HepG2 (cell line): Measurements from ENCODE around the gene RAC3. TPM values are rescaled to one million over a fixed set of nuclear protein-coding genes. Genes with fewer than 3 reads are reported as not detected.

ENCODE experiments used
- DNMT3B ChIP-seq: conservative IDR thresholded peaks from 2 replicates; pipeline ENCODE4 v1.6.1; 2016; ENCODE audit warnings: missing biosample characterization, control low read depth
- ELF4 ChIP-seq: sonication (generic); formaldehyde crosslinking; IDR thresholded peaks from 2 replicates; pipeline ENCODE4 v1.5.0; 2020; ENCODE audit warnings: missing genetic modification reagents, mild to moderate bottlenecking, moderate library complexity, borderline replicate concordance
- FOXP1 ChIP-seq, 2 experiments: fragments of 450-650 bp in 1 of 2; IDR thresholded peaks; 2 replicates each; pipeline ENCODE4 v1.6.1; 2017 to 2018; ENCODE audit warnings: antibody characterized with exemption in 1 of 2
- HOXA9 ChIP-seq: sonication (generic); formaldehyde crosslinking; IDR thresholded peaks from 2 replicates; pipeline ENCODE4 v1.8.1; 2022; ENCODE audit warnings: missing genetic modification reagents, mild to moderate bottlenecking, moderate library complexity, borderline replicate concordance
- MATR3 ChIP-seq: sonication (generic); formaldehyde crosslinking; IDR thresholded peaks from 2 replicates; pipeline ENCODE4 v1.4.0; 2020; ENCODE audit warnings: missing genetic modification reagents
- RORA ChIP-seq: sonication (generic); formaldehyde crosslinking; IDR thresholded peaks from 2 replicates; pipeline ENCODE4 v1.5.0; 2020; ENCODE audit warnings: mild to moderate bottlenecking, missing genetic modification reagents, moderate library complexity
- SYNCRIP ChIP-seq: fragments of 200-400 bp; formaldehyde crosslinking; IDR thresholded peaks from 2 replicates; pipeline ENCODE4 v1.6.1; 2018; ENCODE audit warnings: mild to moderate bottlenecking, low read depth, low read length; ENCODE audit not compliant: insufficient read depth
- TBP ChIP-seq: sonication (generic); formaldehyde crosslinking; IDR thresholded peaks from 2 replicates; pipeline ENCODE4 v1.5.0; 2020; ENCODE audit warnings: missing genetic modification reagents
- U2AF1 ChIP-seq: fragments of 200-400 bp; formaldehyde crosslinking; optimal IDR thresholded peaks from 2 replicates; pipeline ENCODE3; 2017; ENCODE audit warnings: mild to moderate bottlenecking, low read depth, low read length
- ZBTB7A ChIP-seq: sonication (generic); formaldehyde crosslinking; IDR thresholded peaks from 2 replicates; pipeline ENCODE4 v1.8.0; 2022; ENCODE audit warnings: mild to moderate bottlenecking, missing genetic modification reagents
- ZNF737 ChIP-seq: sonication (generic); formaldehyde crosslinking; IDR thresholded peaks from 2 replicates; pipeline ENCODE4 v1.5.0; 2020; ENCODE audit warnings: missing genetic modification reagents, mild to moderate bottlenecking, borderline replicate concordance
- ZNF883 ChIP-seq: sonication (generic); formaldehyde crosslinking; IDR thresholded peaks from 2 replicates; pipeline ENCODE4 v1.5.1; 2020; ENCODE audit warnings: mild to moderate bottlenecking, missing genetic modification reagents; ENCODE audit errors: not compliant biosample characterization
- polyA plus RNA-seq, 8 experiments: library from polyadenylated mRNA; depleted of rRNA in 3 of 8; stranded (reverse) in 7 of 8; unstranded in 1 of 8; fragments of >200 nt; fragmentation: Illumina TruSeq in 4 of 8; extraction: Trizol in 4 of 8; gene quantifications; 2 replicates each; pipeline versions ENCODE4 v1.2.1 to v1.2.3, GENCODE V29; 2011 to 2016; ENCODE audit warnings: low read depth in 4 of 8, missing spikeins in 1 of 8, mixed read lengths in 1 of 8; ENCODE audit not compliant: insufficient read depth in 1 of 8
- total RNA-seq, 5 experiments: library from RNA; depleted of rRNA; stranded (reverse); fragments of >200 nt; fragmentation: Illumina TruSeq; extraction: Trizol; gene quantifications; 2 replicates each; pipeline ENCODE4 v1.2.3, GENCODE V29; 2016; ENCODE audit warnings: low read depth in 1 of 5
- TF ChIP-seq, protein P1 (sequence below): sonication (generic); formaldehyde crosslinking; IDR thresholded peaks from 2 replicates; pipeline ENCODE4 v1.5.0; 2020; ENCODE audit warnings: mild to moderate bottlenecking, missing genetic modification reagents, borderline replicate concordance
- TF ChIP-seq, protein P2 (sequence below): IDR thresholded peaks from 2 replicates; pipeline ENCODE4 v1.6.1; 2016; ENCODE audit warnings: low read depth
- TF ChIP-seq, protein P3 (sequence below): sonication (generic); formaldehyde crosslinking; IDR thresholded peaks from 2 replicates; pipeline ENCODE4 v1.8.0; 2022; ENCODE audit warnings: missing genetic modification reagents, mild to moderate bottlenecking, moderate library complexity, borderline replicate concordance
- TF ChIP-seq, protein P4 (sequence below): sonication (generic); formaldehyde crosslinking; IDR thresholded peaks from 2 replicates; pipeline ENCODE4 v1.5.0; 2020; ENCODE audit warnings: missing genetic modification reagents
- TF ChIP-seq, protein P5 (sequence below): sonication (generic); formaldehyde crosslinking; IDR thresholded peaks from 2 replicates; pipeline ENCODE4 v1.5.1; 2020; ENCODE audit warnings: missing genetic modification reagents, mild to moderate bottlenecking, borderline replicate concordance
- TF ChIP-seq, protein P6 (sequence below): sonication (generic); formaldehyde crosslinking; IDR thresholded peaks from 2 replicates; pipeline ENCODE4 v1.5.0; 2020; ENCODE audit warnings: mild to moderate bottlenecking, missing genetic modification reagents

RAC3 gene
- total and polyA plus RNA-seq, 2 of the 13 experiments (the other 11 are each of a cell fraction or from before 2014, with no cell fraction given): 10.5 to 21.3 TPM

DNA sequence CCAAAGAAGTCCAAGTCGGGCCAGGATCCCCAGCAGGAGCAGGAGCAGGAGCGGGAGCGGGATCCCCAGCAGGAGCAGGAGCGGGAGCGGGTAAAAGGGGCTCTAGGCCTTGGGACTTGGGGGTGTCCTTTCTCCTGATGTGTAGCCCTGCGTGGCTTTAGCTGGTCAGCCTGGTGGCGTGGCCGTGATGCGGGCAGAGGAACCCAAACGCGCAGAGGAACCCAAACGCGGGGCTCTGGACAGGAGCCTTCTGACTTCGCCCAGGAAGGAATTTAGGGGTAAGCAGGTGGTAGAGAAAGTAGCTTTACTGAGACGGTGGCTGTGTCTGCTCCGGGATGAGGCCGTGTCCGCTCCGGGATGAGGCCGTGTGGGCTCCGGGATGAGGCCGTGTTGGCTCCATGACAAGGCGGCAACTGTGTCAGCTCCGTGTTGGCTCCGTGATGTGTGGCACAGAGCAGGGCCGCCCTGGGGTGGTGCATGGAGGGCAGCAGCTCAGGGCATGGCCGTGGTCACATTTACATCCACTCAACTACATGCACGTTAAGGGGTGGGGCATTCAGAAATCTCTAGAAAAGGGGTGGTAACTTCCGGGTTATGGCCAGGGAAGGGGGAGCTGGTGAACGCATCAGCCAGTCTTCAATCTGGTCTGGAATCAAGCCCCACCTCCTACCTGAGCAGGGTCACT, 34.6 kb upstream of the RAC3 start (continued):
- TF ChIP-seq SYNCRIP (no peak), HOXA9 (no peak), FOXP1 (IDR thresholded peaks at IDR 0.05) (no peak), FOXP1 (CRISPR knock-in tag; IDR thresholded peaks at IDR 0.05) (no peak), TBP (CRISPR knock-in tag) (no peak), ZNF883 (CRISPR knock-in tag) (peak; percentile 70), ZNF737 (CRISPR knock-in tag) (no peak), ELF4 (CRISPR knock-in tag) (no peak), DNMT3B (CRISPR knock-in tag) (no peak), RORA (CRISPR knock-in tag) (no peak), MATR3 (CRISPR knock-in tag) (no peak), ZBTB7A (CRISPR knock-in tag) (no peak), U2AF1 (peak; percentile 47)
- TF ChIP-seq, protein P1, sequence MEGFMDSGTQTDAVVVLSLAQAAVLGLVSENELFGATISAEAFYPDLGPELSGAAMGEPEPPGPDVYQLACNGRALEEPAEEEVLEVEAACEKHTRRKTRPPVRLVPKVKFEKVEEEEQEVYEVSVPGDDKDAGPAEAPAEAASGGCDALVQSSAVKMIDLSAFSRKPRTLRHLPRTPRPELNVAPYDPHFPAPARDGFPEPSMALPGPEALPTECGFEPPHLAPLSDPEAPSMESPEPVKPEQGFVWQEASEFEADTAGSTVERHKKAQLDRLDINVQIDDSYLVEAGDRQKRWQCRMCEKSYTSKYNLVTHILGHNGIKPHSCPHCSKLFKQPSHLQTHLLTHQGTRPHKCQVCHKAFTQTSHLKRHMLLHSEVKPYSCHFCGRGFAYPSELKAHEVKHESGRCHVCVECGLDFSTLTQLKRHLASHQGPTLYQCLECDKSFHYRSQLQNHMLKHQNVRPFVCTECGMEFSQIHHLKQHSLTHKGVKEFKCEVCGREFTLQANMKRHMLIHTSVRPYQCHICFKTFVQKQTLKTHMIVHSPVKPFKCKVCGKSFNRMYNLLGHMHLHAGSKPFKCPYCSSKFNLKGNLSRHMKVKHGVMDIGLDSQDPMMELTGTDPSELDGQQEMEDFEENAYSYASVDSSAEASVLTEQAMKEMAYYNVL (CRISPR knock-in tag): no peak
- TF ChIP-seq, protein P2, sequence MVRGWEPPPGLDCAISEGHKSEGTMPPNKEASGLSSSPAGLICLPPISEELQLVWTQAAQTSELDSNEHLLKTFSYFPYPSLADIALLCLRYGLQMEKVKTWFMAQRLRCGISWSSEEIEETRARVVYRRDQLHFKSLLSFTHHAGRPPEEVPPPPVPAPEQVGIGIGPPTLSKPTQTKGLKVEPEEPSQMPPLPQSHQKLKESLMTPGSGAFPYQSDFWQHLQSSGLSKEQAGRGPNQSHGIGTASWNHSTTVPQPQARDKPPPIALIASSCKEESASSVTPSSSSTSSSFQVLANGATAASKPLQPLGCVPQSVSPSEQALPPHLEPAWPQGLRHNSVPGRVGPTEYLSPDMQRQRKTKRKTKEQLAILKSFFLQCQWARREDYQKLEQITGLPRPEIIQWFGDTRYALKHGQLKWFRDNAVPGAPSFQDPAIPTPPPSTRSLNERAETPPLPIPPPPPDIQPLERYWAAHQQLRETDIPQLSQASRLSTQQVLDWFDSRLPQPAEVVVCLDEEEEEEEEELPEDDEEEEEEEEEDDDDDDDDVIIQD (CRISPR knock-in tag): no peak
- TF ChIP-seq, protein P3, sequence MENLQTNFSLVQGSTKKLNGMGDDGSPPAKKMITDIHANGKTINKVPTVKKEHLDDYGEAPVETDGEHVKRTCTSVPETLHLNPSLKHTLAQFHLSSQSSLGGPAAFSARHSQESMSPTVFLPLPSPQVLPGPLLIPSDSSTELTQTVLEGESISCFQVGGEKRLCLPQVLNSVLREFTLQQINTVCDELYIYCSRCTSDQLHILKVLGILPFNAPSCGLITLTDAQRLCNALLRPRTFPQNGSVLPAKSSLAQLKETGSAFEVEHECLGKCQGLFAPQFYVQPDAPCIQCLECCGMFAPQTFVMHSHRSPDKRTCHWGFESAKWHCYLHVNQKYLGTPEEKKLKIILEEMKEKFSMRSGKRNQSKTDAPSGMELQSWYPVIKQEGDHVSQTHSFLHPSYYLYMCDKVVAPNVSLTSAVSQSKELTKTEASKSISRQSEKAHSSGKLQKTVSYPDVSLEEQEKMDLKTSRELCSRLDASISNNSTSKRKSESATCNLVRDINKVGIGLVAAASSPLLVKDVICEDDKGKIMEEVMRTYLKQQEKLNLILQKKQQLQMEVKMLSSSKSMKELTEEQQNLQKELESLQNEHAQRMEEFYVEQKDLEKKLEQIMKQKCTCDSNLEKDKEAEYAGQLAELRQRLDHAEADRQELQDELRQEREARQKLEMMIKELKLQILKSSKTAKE (CRISPR knock-in tag): no peak
- TF ChIP-seq, protein P4, sequence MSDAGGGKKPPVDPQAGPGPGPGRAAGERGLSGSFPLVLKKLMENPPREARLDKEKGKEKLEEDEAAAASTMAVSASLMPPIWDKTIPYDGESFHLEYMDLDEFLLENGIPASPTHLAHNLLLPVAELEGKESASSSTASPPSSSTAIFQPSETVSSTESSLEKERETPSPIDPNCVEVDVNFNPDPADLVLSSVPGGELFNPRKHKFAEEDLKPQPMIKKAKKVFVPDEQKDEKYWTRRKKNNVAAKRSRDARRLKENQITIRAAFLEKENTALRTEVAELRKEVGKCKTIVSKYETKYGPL: no peak
- TF ChIP-seq, protein P5, sequence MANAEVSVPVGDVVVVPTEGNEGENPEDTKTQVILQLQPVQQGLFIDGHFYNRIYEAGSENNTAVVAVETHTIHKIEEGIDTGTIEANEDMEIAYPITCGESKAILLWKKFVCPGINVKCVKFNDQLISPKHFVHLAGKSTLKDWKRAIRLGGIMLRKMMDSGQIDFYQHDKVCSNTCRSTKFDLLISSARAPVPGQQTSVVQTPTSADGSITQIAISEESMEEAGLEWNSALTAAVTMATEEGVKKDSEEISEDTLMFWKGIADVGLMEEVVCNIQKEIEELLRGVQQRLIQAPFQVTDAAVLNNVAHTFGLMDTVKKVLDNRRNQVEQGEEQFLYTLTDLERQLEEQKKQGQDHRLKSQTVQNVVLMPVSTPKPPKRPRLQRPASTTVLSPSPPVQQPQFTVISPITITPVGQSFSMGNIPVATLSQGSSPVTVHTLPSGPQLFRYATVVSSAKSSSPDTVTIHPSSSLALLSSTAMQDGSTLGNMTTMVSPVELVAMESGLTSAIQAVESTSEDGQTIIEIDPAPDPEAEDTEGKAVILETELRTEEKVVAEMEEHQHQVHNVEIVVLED: no peak
- TF ChIP-seq, protein P6, sequence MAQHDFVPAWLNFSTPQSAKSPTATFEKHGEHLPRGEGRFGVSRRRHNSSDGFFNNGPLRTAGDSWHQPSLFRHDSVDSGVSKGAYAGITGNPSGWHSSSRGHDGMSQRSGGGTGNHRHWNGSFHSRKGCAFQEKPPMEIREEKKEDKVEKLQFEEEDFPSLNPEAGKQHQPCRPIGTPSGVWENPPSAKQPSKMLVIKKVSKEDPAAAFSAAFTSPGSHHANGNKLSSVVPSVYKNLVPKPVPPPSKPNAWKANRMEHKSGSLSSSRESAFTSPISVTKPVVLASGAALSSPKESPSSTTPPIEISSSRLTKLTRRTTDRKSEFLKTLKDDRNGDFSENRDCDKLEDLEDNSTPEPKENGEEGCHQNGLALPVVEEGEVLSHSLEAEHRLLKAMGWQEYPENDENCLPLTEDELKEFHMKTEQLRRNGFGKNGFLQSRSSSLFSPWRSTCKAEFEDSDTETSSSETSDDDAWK (CRISPR knock-in tag): no peak
